Lung (tissue), 12 donors: Measurements from ENCODE around the gene TRIM42. TPM values are rescaled to one million over a fixed set of nuclear protein-coding genes. Genes with fewer than 3 reads are reported as not detected.

Source experiments
- ATAC-seq: fragments of 200-7000 bp; cut with Tn5 transposase; one replicate; pipeline ENCODE4 v1.9.1; 2020; ENCODE audit warnings: moderate number of reproducible peaks; ENCODE audit not compliant: insufficient read depth, low FRiP score
- DNase-seq, 3 donors: peaks; one replicate each; pipeline ENCODE4 v3.0.0-alpha.2; 2013 to 2017
- H3K27ac ChIP-seq, 2 donors: one replicate each; pipeline ENCODE4 v1.5.1; 2013; ENCODE audit warnings: mild to moderate bottlenecking in 2 of 2, moderate library complexity in 2 of 2, control low read depth in 1 of 2, inconsistent platforms in 1 of 2, low read depth in 1 of 2, low read length in 1 of 2
- H3K27me3 ChIP-seq, 3 donors: one replicate each; pipeline ENCODE4 v1.5.1; 2013; ENCODE audit warnings: low read length in 2 of 3; ENCODE audit not compliant: control insufficient read depth in 3 of 3, insufficient read depth in 3 of 3
- H3K36me3 ChIP-seq, 4 donors: one replicate each; pipeline ENCODE4 v1.5.1; 2013; ENCODE audit warnings: low read length in 4 of 4, mild to moderate bottlenecking in 1 of 4, moderate library complexity in 1 of 4; ENCODE audit not compliant: control insufficient read depth in 4 of 4, insufficient read depth in 4 of 4
- H3K4me1 ChIP-seq, 5 donors: one replicate each; pipeline ENCODE4 v1.5.1; 2013; ENCODE audit warnings: low read length in 5 of 5, mild to moderate bottlenecking in 2 of 5, moderate library complexity in 1 of 5; ENCODE audit not compliant: control insufficient read depth in 5 of 5, insufficient read depth in 5 of 5
- H3K4me3 ChIP-seq: one replicate; pipeline ENCODE4 v1.5.1; 2013; ENCODE audit warnings: mild to moderate bottlenecking, control low read depth, moderate library complexity
- H3K9ac ChIP-seq, 2 donors: one replicate each; pipeline ENCODE4 v1.5.1; 2013; ENCODE audit warnings: low read length in 2 of 2, control low read depth in 1 of 2; ENCODE audit not compliant: insufficient read depth in 1 of 2
- H3K9me3 ChIP-seq, 4 donors: one replicate each; pipeline ENCODE4 v1.5.1; 2013; ENCODE audit warnings: low read length in 3 of 4, mild to moderate bottlenecking in 1 of 4, moderate library complexity in 1 of 4; ENCODE audit not compliant: control insufficient read depth in 4 of 4, insufficient read depth in 3 of 4
- WGBS, 2 donors: extraction: QIAGEN DNeasy Blood & Tissue Kit; methylation state at CpG; one replicate each; pipeline ENCODE4 v1.1.7; 2013; 5-methylcytosine and 5-hydroxymethylcytosine counted together
- polyA plus RNA-seq, 2 donors: library from polyadenylated mRNA; stranded (reverse); fragments of 200-250 nt; gene quantifications; one replicate each; pipeline ENCODE4 v1.2.1, GENCODE V29; 2013
- total RNA-seq, 2 donors: library from RNA; depleted of rRNA in 1 of 2; stranded (reverse); fragments of >200 nt in 1 of 2; gene quantifications; one replicate each; pipeline ENCODE4 v1.2.1, GENCODE V29; 2014 to 2021
- TF ChIP-seq, protein P1 (sequence below): IDR thresholded peaks from 2 replicates; pipeline ENCODE4 v1.5.1; 2012; ENCODE audit warnings: mild to moderate bottlenecking; ENCODE audit errors: control extremely low read depth, extremely low read depth
- donor health status: control.
- donor health status: control.
- donor health status: Bipolar disorder and iron deficiency.
- donor health status: healthy.
- donor health status: DM: yes; HTN: yes; CAD: no.

Gene TRIM42
- total and polyA plus RNA-seq, 4 donors, result not detected

DNA sequence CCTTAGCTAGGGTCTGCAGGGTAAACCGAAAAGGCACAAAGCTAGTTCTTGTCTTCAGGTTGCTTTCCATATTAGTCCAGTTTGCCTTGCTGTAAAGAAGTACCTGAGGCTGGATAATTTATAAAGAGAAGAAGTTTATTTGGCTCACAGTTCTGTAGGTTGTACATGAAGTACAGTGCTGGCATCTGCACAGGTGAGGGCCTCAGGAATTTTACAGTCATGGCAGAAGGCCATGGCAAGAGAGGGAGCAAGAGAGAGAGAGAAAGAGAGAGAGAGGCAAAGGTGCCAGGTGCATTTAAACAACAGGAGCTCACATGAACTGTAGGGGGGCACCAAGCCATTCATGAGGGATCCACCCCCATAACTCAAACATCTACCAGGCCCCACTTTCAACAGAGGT lies 26.9 kb downstream of the TRIM42 start:
- Histone ChIP-seq H3K4me1 (no peaks in the 10 kb centered on the region), H3K9me3 (peaks cover 0 to 6% (median 0%) of the 10 kb centered on the region in 4 donors), H3K36me3 (no peaks in the 10 kb centered on the region), H3K4me3 (no peak overlapping the region), H3K27ac (no peak overlapping the region), H3K9ac (no peak overlapping the region), H3K27me3 (no peaks in the 10 kb centered on the region)
- no peak for DNase-seq
- 65 to 77% methylated on average over 1 of the region's 1 CpG for WGBS, 2 donors
- TF ChIP-seq, protein P1, sequence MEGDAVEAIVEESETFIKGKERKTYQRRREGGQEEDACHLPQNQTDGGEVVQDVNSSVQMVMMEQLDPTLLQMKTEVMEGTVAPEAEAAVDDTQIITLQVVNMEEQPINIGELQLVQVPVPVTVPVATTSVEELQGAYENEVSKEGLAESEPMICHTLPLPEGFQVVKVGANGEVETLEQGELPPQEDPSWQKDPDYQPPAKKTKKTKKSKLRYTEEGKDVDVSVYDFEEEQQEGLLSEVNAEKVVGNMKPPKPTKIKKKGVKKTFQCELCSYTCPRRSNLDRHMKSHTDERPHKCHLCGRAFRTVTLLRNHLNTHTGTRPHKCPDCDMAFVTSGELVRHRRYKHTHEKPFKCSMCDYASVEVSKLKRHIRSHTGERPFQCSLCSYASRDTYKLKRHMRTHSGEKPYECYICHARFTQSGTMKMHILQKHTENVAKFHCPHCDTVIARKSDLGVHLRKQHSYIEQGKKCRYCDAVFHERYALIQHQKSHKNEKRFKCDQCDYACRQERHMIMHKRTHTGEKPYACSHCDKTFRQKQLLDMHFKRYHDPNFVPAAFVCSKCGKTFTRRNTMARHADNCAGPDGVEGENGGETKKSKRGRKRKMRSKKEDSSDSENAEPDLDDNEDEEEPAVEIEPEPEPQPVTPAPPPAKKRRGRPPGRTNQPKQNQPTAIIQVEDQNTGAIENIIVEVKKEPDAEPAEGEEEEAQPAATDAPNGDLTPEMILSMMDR, result no peak
- ATAC-seq, result no peak

DNA sequence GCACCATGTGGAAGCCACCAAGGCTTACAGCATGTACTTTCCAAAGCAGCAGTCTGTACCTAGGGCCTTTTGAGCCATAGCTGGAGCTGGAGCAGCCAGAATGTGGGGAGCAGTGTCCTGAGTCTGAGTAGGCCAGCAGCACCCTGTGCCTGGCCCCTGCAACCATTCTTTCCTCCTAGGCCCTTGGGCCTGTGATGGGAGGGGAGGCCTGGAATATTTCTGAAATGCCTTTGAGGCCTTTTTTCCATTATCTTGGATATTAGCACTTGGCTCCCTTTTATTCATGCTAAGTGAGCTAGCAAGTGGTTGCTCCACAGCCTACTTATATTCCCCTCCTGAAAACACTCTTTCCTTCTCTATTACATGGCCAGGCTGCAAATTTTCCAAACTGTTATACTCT lies 28.1 kb downstream of the TRIM42 start:
- Histone ChIP-seq H3K27ac (no peak overlapping the region), H3K4me1 (no peaks in the 10 kb centered on the region), H3K9me3 (peaks cover 0 to 7% (median 0%) of the 10 kb centered on the region in 4 donors), H3K4me3 (no peak overlapping the region), H3K27me3 (no peaks in the 10 kb centered on the region), H3K36me3 (no peaks in the 10 kb centered on the region), H3K9ac (no peak overlapping the region)
- DNase-seq (no peak), ATAC-seq (no peak)
- TF ChIP-seq, protein P1, result no peak

DNA sequence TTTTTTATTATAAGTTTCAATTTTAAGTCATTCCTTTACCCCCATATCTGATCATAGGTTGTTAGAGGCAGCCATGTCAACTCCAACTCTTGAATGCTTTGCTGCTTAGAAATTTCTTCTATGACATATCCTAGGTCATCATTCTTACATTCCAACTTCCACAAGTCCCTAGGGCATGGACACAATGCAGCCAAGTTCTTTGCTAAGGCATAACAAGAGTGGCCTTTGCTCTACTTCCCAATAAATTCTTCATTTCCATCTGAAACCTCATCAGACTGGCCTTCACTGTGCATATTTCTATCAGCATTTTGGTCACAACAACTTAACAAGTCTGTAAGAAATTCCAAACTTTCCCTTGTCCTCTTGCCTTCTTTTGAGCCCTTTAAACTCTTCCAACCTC lies 28.5 kb downstream of the TRIM42 start:
- H3K4me1 ChIP-seq, result no peaks in the 10 kb centered on the region
- H3K27ac ChIP-seq, result no peak overlapping the region
- no peaks in the 10 kb centered on the region for H3K27me3 ChIP-seq
- no peak overlapping the region for H3K4me3 ChIP-seq
- peaks cover 0 to 7% (median 0%) of the 10 kb centered on the region in 4 donors for H3K9me3 ChIP-seq
- no peak overlapping the region for H3K9ac ChIP-seq
- TF ChIP-seq, protein P1, result no peak
- H3K36me3 ChIP-seq, result no peaks in the 10 kb centered on the region
- DNase-seq (no peak), ATAC-seq (no peak)

DNA sequence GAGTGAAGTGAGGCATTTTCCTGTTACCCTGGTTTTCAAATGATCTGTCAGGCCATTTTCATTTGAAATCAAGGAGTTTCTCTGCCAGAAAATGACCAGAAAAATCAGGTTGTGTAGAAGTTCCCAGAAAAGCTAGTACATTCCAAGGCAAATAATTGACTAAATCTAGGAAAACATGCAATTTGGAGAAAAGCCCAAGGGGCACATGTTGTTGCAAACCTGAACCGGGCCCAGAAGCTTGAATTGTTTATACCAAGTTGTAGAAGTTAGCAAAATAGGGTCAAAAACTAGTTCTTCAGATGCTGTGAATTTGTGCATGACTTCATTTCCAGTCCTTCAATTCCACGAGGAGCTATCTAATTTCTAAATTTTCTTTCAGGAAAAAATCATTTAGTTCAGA lies 31.0 kb downstream of the TRIM42 start:
- no peaks in the 10 kb centered on the region for H3K4me1 ChIP-seq
- no peaks in the 10 kb centered on the region for H3K36me3 ChIP-seq
- H3K4me3 ChIP-seq, result no peak overlapping the region
- H3K27ac ChIP-seq, result no peak overlapping the region
- 58 to 72% methylated on average over 2 of the region's 2 CpGs for WGBS, 2 donors
- ATAC-seq, result no peak
- DNase-seq, result peak in 2 of 3 donors; percentile 0 to 2
- H3K9ac ChIP-seq, result no peak overlapping the region
- TF ChIP-seq, protein P1, result no peak
- H3K9me3 ChIP-seq, result peaks cover 0 to 7% (median 0%) of the 10 kb centered on the region in 4 donors
- no peaks in the 10 kb centered on the region for H3K27me3 ChIP-seq
